ENCODE results near the gene GSN. TPM values are rescaled to one million over a fixed set of nuclear protein-coding genes. Genes with fewer than 3 reads are reported as not detected.

Gene GSN
- total RNA-seq, 1 experiment from 2014 or later = 100 TPM

DNA sequence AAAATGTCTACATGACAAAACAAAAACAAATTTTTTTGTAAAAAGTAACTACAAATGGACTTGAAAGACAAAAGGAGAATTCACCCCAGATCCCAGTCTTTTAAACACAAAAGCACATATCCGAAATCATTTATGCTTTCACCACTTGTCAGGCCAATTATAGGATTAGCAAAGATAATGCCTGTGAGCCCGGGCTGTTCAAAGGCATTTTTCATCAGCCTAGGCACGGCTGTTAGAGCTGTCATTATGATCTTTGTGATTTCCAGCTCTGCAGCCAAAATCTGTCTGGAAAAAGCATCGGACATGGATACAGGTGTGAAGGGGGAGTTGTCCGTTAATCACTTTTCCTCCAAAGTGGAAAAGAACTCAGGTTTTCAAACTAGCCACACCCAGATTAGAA lies 42.7 kb upstream of the GSN start:
- H3K27me3 Mint-ChIP-seq (ENCODE audit: insufficient read depth, unreplicated experiment) = no peaks in the 10 kb centered on the region
- H3K36me3 Mint-ChIP-seq (ENCODE audit: insufficient read depth, unreplicated experiment) = no peaks in the 10 kb centered on the region
- H3K9me3 Mint-ChIP-seq (ENCODE audit: unreplicated experiment) = peaks cover 8% of the 10 kb centered on the region
- H3K9me3 ChIP-seq = no peaks in the 10 kb centered on the region
- H3K4me1 ChIP-seq = no peaks in the 10 kb centered on the region
- H3K4me3 Mint-ChIP-seq (ENCODE audit: unreplicated experiment) = no peak overlapping the region
- H3K4me3 ChIP-seq (ENCODE audit: low read depth, low read length) = no peak overlapping the region
- DNase-seq = no peak
- peaks cover 6% of the 10 kb centered on the region for H3K4me1 Mint-ChIP-seq (ENCODE audit: low read depth, unreplicated experiment)
- H3K36me3 ChIP-seq (ENCODE audit: control insufficient read depth, insufficient read depth, low read length) = no peaks in the 10 kb centered on the region
- no TSS peak for BruUV-seq (replicated peaks)
- H3K27me3 ChIP-seq (replicated peaks; ENCODE audit: control insufficient read depth, insufficient read depth, low read length) = no peaks in the 10 kb centered on the region
- TF ChIP-seq CTCF (IDR thresholded peaks at IDR 0.05; ENCODE audit: insufficient read depth in 1 of 2, low read depth in 1 of 2, low read length in 1 of 2, severe bottlenecking in 1 of 2, unreplicated experiment in 1 of 2) = no peak
- H3K27ac Mint-ChIP-seq (ENCODE audit: unreplicated experiment) = no peak overlapping the region
- intact Hi-C loops (cut with micrococcal nuclease; ENCODE audit: unreplicated experiment) = no loop called here
- ChIA-PET CTCF (no interaction called here), POLR2A (no interaction called here)

DNA sequence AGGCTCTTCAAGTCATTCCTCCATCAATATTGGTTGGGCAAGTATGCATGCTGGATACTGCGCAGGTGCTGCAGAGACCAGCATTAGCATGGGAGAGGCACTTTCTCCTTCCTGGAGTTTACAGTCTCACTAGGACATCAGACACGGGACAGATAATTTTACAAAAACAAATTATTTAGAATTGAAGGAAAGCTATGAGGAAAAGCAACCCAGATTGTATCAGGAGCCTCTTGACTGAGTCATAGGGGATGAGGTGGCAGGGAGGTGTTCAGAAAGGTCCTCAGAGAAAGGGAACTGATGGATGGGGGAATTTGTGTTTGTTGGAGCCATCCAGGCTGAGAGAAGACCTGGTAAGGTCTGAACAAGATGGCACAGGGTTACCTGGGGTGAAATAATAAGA lies 41.8 kb upstream of the GSN start:
- H3K4me3 Mint-ChIP-seq (ENCODE audit: unreplicated experiment) = no peak overlapping the region
- ChIA-PET CTCF (no interaction called here), POLR2A (no interaction called here)
- Histone ChIP-seq H3K36me3 (ENCODE audit: control insufficient read depth, insufficient read depth, low read length) (no peaks in the 10 kb centered on the region), H3K27me3 (replicated peaks; ENCODE audit: control insufficient read depth, insufficient read depth, low read length) (no peaks in the 10 kb centered on the region), H3K4me1 (no peaks in the 10 kb centered on the region), H3K4me3 (ENCODE audit: low read depth, low read length) (no peak overlapping the region), H3K9me3 (no peaks in the 10 kb centered on the region)
- no peak for DNase-seq
- no peaks in the 10 kb centered on the region for H3K27me3 Mint-ChIP-seq (ENCODE audit: insufficient read depth, unreplicated experiment)
- intact Hi-C loops (cut with micrococcal nuclease; ENCODE audit: unreplicated experiment) = no loop called here
- no peak overlapping the region for H3K27ac Mint-ChIP-seq (ENCODE audit: unreplicated experiment)
- H3K4me1 Mint-ChIP-seq (ENCODE audit: low read depth, unreplicated experiment) = peaks cover 6% of the 10 kb centered on the region
- no TSS peak for BruUV-seq (replicated peaks)
- no peak for TF ChIP-seq CTCF (IDR thresholded peaks at IDR 0.05; ENCODE audit: insufficient read depth in 1 of 2, low read depth in 1 of 2, low read length in 1 of 2, severe bottlenecking in 1 of 2, unreplicated experiment in 1 of 2)
- no peaks in the 10 kb centered on the region for H3K36me3 Mint-ChIP-seq (ENCODE audit: insufficient read depth, unreplicated experiment)
- peaks cover 8% of the 10 kb centered on the region for H3K9me3 Mint-ChIP-seq (ENCODE audit: unreplicated experiment)

- ChIA-PET POLR2A (no interaction called here), CTCF (no interaction called here)
- no peak for TF ChIP-seq CTCF (IDR thresholded peaks at IDR 0.05; ENCODE audit: insufficient read depth in 1 of 2, low read depth in 1 of 2, low read length in 1 of 2, severe bottlenecking in 1 of 2, unreplicated experiment in 1 of 2)
- H3K27me3 ChIP-seq (replicated peaks; ENCODE audit: control insufficient read depth, insufficient read depth, low read length) = no peaks in the 10 kb centered on the region
- no peaks in the 10 kb centered on the region for H3K36me3 ChIP-seq (ENCODE audit: control insufficient read depth, insufficient read depth, low read length)
- Mint-ChIP-seq H3K36me3 (ENCODE audit: insufficient read depth, unreplicated experiment) (no peaks in the 10 kb centered on the region), H3K4me1 (ENCODE audit: low read depth, unreplicated experiment) (peaks cover 6% of the 10 kb centered on the region), H3K27me3 (ENCODE audit: insufficient read depth, unreplicated experiment) (no peaks in the 10 kb centered on the region), H3K27ac (ENCODE audit: unreplicated experiment) (peak overlapping the region; percentile 6), H3K4me3 (ENCODE audit: unreplicated experiment) (no peak overlapping the region), H3K9me3 (ENCODE audit: unreplicated experiment) (peaks cover 8% of the 10 kb centered on the region)
- H3K9me3 ChIP-seq = no peaks in the 10 kb centered on the region
- no peak for DNase-seq
- H3K4me3 ChIP-seq (ENCODE audit: low read depth, low read length) = no peak overlapping the region
- no peaks in the 10 kb centered on the region for H3K4me1 ChIP-seq
- intact Hi-C loops (cut with micrococcal nuclease; ENCODE audit: unreplicated experiment) = no loop called here
- no TSS peak for BruUV-seq (replicated peaks)
Observed at GRCh38 chr9:121227862-121228261, 40.1 kb upstream of the GSN start.
